Measurements from ENCODE around the gene ZBTB20.

The ZBTB20 gene

GRCh38 chr3:115071166-115071565 is 75.9 kb downstream of the ZBTB20 start:
- no peak overlapping the region for H3K4me3 ChIP-seq (ENCODE audit: low read length)
- no peaks in the 10 kb centered on the region for H3K4me1 ChIP-seq (ENCODE audit: low read length)
- no peak overlapping the region for H3K4me2 ChIP-seq (ENCODE audit: low read depth, low read length)
- H2AFZ ChIP-seq (ENCODE audit: low read length), result no peak overlapping the region
- H3K27me3 ChIP-seq (replicated peaks; ENCODE audit: insufficient read depth, low read length), result no peaks in the 10 kb centered on the region
- H3K79me2 ChIP-seq (ENCODE audit: low read length), result no peaks in the 10 kb centered on the region
- no peaks in the 10 kb centered on the region for H3K9me3 ChIP-seq (replicated peaks; ENCODE audit: insufficient read depth, low read length)
- H3K9ac ChIP-seq (ENCODE audit: low read length), result no peak overlapping the region
- H3F3A ChIP-seq (ENCODE audit: insufficient read depth, low read length), result no peaks in the 10 kb centered on the region
- TF ChIP-seq CTCF (IDR thresholded peaks at IDR 0.05; ENCODE audit: low read length) (no peak), EZH2phosphoT487 (IDR thresholded peaks at IDR 0.05; ENCODE audit: low read length) (no peak), EZH2 (optimal IDR thresholded peaks at IDR 0.05; ENCODE audit: low read depth, low read length) (no peak)
- H4K20me1 ChIP-seq (ENCODE audit: insufficient read depth, low read length), result no peaks in the 10 kb centered on the region
- no peaks in the 10 kb centered on the region for H3K9me2 ChIP-seq (replicated peaks; ENCODE audit: insufficient read depth, low read length)
- no peak overlapping the region for H3K27ac ChIP-seq (ENCODE audit: low read length)
- no peaks in the 10 kb centered on the region for H3K36me3 ChIP-seq (replicated peaks; ENCODE audit: insufficient read depth, low read length)
- DNase-seq, result no peak

GRCh38 chr3:115068799-115069198 is 78.3 kb downstream of the ZBTB20 start:
- no peak for DNase-seq
- Histone ChIP-seq H3K36me3 (replicated peaks; ENCODE audit: insufficient read depth, low read length) (no peaks in the 10 kb centered on the region), H3K4me3 (ENCODE audit: low read length) (no peak overlapping the region), H3K9ac (ENCODE audit: low read length) (no peak overlapping the region), H3K4me2 (ENCODE audit: low read depth, low read length) (no peak overlapping the region), H3K79me2 (ENCODE audit: low read length) (no peaks in the 10 kb centered on the region), H3K27ac (ENCODE audit: low read length) (no peak overlapping the region), H3K4me1 (ENCODE audit: low read length) (no peaks in the 10 kb centered on the region), H3F3A (ENCODE audit: insufficient read depth, low read length) (no peaks in the 10 kb centered on the region), H3K27me3 (replicated peaks; ENCODE audit: insufficient read depth, low read length) (no peaks in the 10 kb centered on the region), H3K9me3 (replicated peaks; ENCODE audit: insufficient read depth, low read length) (no peaks in the 10 kb centered on the region), H2AFZ (ENCODE audit: low read length) (no peak overlapping the region), H3K9me2 (replicated peaks; ENCODE audit: insufficient read depth, low read length) (no peaks in the 10 kb centered on the region), H4K20me1 (ENCODE audit: insufficient read depth, low read length) (no peaks in the 10 kb centered on the region)
- TF ChIP-seq CTCF (IDR thresholded peaks at IDR 0.05; ENCODE audit: low read length), result no peak
- TF ChIP-seq EZH2phosphoT487 (IDR thresholded peaks at IDR 0.05; ENCODE audit: low read length), result no peak
- no peak for TF ChIP-seq EZH2 (optimal IDR thresholded peaks at IDR 0.05; ENCODE audit: low read depth, low read length)

GRCh38 chr3:115062412-115062956 is 84.6 kb downstream of the ZBTB20 start:
- Histone ChIP-seq H3K27me3 (replicated peaks; ENCODE audit: insufficient read depth, low read length) (no peaks in the 10 kb centered on the region), H2AFZ (ENCODE audit: low read length) (no peak overlapping the region), H3K4me3 (ENCODE audit: low read length) (no peak overlapping the region), H3K4me2 (ENCODE audit: low read depth, low read length) (no peak overlapping the region), H4K20me1 (ENCODE audit: insufficient read depth, low read length) (no peaks in the 10 kb centered on the region), H3K27ac (ENCODE audit: low read length) (no peak overlapping the region), H3K9me3 (replicated peaks; ENCODE audit: insufficient read depth, low read length) (no peaks in the 10 kb centered on the region), H3K36me3 (replicated peaks; ENCODE audit: insufficient read depth, low read length) (no peaks in the 10 kb centered on the region), H3K9ac (ENCODE audit: low read length) (no peak overlapping the region), H3K79me2 (ENCODE audit: low read length) (no peaks in the 10 kb centered on the region), H3K9me2 (replicated peaks; ENCODE audit: insufficient read depth, low read length) (no peaks in the 10 kb centered on the region), H3F3A (ENCODE audit: insufficient read depth, low read length) (no peaks in the 10 kb centered on the region), H3K4me1 (ENCODE audit: low read length) (no peaks in the 10 kb centered on the region)
- DNase-seq, result no peak
- TF ChIP-seq EZH2 (optimal IDR thresholded peaks at IDR 0.05; ENCODE audit: low read depth, low read length), result no peak
- no peak for TF ChIP-seq CTCF (IDR thresholded peaks at IDR 0.05; ENCODE audit: low read length)
- no peak for TF ChIP-seq EZH2phosphoT487 (IDR thresholded peaks at IDR 0.05; ENCODE audit: low read length)

Data from MM.1S (cell line).